K562 (cell line): Measurements from ENCODE around the gene MDC1. TPM values are rescaled to one million over a fixed set of nuclear protein-coding genes. Genes with fewer than 3 reads are reported as not detected.
A peak's percentile ranks its signal among the peaks of the same experiment; 100 is the strongest.

Source experiments
- BRD4 ChIP-seq: fragments of 200-600 bp; sonication (generic); IDR thresholded peaks from 2 replicates; pipeline ENCODE4 v1.6.1; 2017; ENCODE audit warnings: inconsistent platforms
- CSDE1 ChIP-seq, 2 experiments: fragments of 450-650 bp; IDR thresholded peaks; 2 replicates each; pipeline ENCODE4 v1.6.1; 2016; ENCODE audit warnings: mild to moderate bottlenecking in 1 of 2
- E2F8 ChIP-seq: fragments of 450-650 bp; IDR thresholded peaks from 2 replicates; pipeline ENCODE4 v1.7.1; 2018; ENCODE audit warnings: mild to moderate bottlenecking, low read depth; ENCODE audit not compliant: partially characterized antibody
- ETV1 ChIP-seq: fragments of 450-650 bp; conservative IDR thresholded peaks from 2 replicates; pipeline ENCODE4 v1.6.1; 2016; ENCODE audit warnings: missing genetic modification characterization, control low read depth, low read depth, missing compliant biosample characterization
- HDAC8 ChIP-seq: fragments of 450-650 bp; IDR thresholded peaks from 2 replicates; pipeline ENCODE4 v1.6.1; 2016; ENCODE audit warnings: mild to moderate bottlenecking, missing genetic modification characterization, moderate library complexity, missing compliant biosample characterization
- HLTF ChIP-seq: fragments of 450-650 bp; IDR thresholded peaks from 2 replicates; pipeline ENCODE4 v1.6.1; 2016
- LARP7 ChIP-seq: fragments of 450-650 bp; IDR thresholded peaks from 2 replicates; pipeline ENCODE4 v1.6.1; 2016
- MAFG ChIP-seq: fragments of 450-650 bp; conservative IDR thresholded peaks from 2 replicates; pipeline ENCODE4 v1.6.1; 2016; ENCODE audit warnings: missing genetic modification characterization, missing compliant biosample characterization
- MYC ChIP-seq, 2 experiments: fragments of 250-450 bp in 1 of 2; sonication (Bioruptor Pico) in 1 of 2; IDR thresholded peaks; 2 replicates each; pipeline versions ENCODE4 v1.5.1 to v1.6.1; 2012 to 2021; ENCODE audit warnings: low read depth in 2 of 2, borderline replicate concordance in 1 of 2, improper control_type of control experiment in 1 of 2, low read length in 1 of 2, mild to moderate bottlenecking in 1 of 2, moderate library complexity in 1 of 2
- NBN ChIP-seq: fragments of 450-650 bp; IDR thresholded peaks from 2 replicates; pipeline ENCODE4 v1.6.1; 2016; ENCODE audit warnings: low read depth, mild to moderate bottlenecking
- NR3C1 ChIP-seq: sonication (generic); formaldehyde crosslinking; IDR thresholded peaks from 2 replicates; pipeline ENCODE4 v1.8.1; 2022; ENCODE audit warnings: missing genetic modification reagents
- PHB ChIP-seq: fragments of 250-450 bp; sonication (Bioruptor Pico); IDR thresholded peaks from 2 replicates; pipeline ENCODE4 v1.5.0; 2021
- PYGO2 ChIP-seq: fragments of 450-650 bp; IDR thresholded peaks from 2 replicates; pipeline ENCODE4 v1.6.1; 2016; ENCODE audit warnings: mild to moderate bottlenecking, missing genetic modification characterization, moderate library complexity, missing compliant biosample characterization
- STAT6 ChIP-seq: sonication (generic); formaldehyde crosslinking; IDR thresholded peaks from 2 replicates; pipeline ENCODE4 v1.8.1; 2023; ENCODE audit warnings: mild to moderate bottlenecking, missing genetic modification reagents
- TAF15 ChIP-seq: fragments of 200-400 bp; formaldehyde crosslinking; IDR thresholded peaks from 2 replicates; pipeline ENCODE4 v1.6.1; 2017; ENCODE audit warnings: mild to moderate bottlenecking, low read depth, low read length, moderate library complexity
- TAF9B ChIP-seq: fragments of 450-650 bp; IDR thresholded peaks from 2 replicates; pipeline ENCODE4 v1.6.1; 2018; ENCODE audit warnings: mild to moderate bottlenecking; ENCODE audit not compliant: partially characterized antibody
- THRAP3 ChIP-seq: fragments of 450-650 bp; IDR thresholded peaks from 2 replicates; pipeline ENCODE4 v1.6.1; 2016; ENCODE audit warnings: mild to moderate bottlenecking, inconsistent platforms, borderline replicate concordance
- ZNF133 ChIP-seq: fragments of 250-450 bp; sonication (Bioruptor Pico); IDR thresholded peaks from 2 replicates; pipeline ENCODE4 v1.4.0; 2020; ENCODE audit warnings: mild to moderate bottlenecking
- ZNF143 ChIP-seq: sonication (generic); formaldehyde crosslinking; IDR thresholded peaks from 2 replicates; pipeline ENCODE4 v1.9.0; 2022; ENCODE audit warnings: mild to moderate bottlenecking, missing genetic modification reagents
- ZNF583 ChIP-seq: fragments of 250-450 bp; sonication (Bioruptor Pico); IDR thresholded peaks from 2 replicates; pipeline ENCODE4 v1.4.0; 2020
- ZNF589 ChIP-seq: fragments of 200-800 bp; sonication (Bioruptor generic); IDR thresholded peaks from 2 replicates; pipeline ENCODE4 v1.6.1; 2016; ENCODE audit warnings: low read depth, missing genetic modification characterization, missing compliant biosample characterization
- ZNF644 ChIP-seq: fragments of 200-800 bp; sonication (Bioruptor generic); IDR thresholded peaks from 2 replicates; pipeline ENCODE4 v1.6.1; 2016; ENCODE audit warnings: low read depth, missing genetic modification characterization, missing compliant biosample characterization
- ZNF695 ChIP-seq: fragments of 450-650 bp; formaldehyde crosslinking; IDR thresholded peaks from 2 replicates; pipeline ENCODE4 v1.4.0; 2020; ENCODE audit warnings: mild to moderate bottlenecking, moderate library complexity
- ZSCAN29 ChIP-seq: fragments of 450-650 bp; IDR thresholded peaks from 2 replicates; pipeline ENCODE4 v1.6.1; 2017
- polyA plus RNA-seq, 8 experiments: library from polyadenylated mRNA; depleted of rRNA in 4 of 8; stranded (reverse) in 5 of 8; unstranded in 3 of 8; fragments of >200 nt; fragmentation: Nextera tagmentation in 2 of 8; fragmentation: Illumina TruSeq in 1 of 8; extraction: Ambion mirVana in 2 of 8; extraction: Trizol in 1 of 8; gene quantifications; 2 replicates each; pipeline versions ENCODE4 v1.2.1 to v1.2.3, GENCODE V29; 2011 to 2014; ENCODE audit warnings: inconsistent platforms in 1 of 8, missing spikeins in 1 of 8
- total RNA-seq, 7 experiments: library from RNA; depleted of rRNA in 6 of 7; stranded (reverse); fragments of >200 nt in 6 of 7; fragmentation: Illumina TruSeq in 2 of 7; extraction: Trizol in 2 of 7; gene quantifications; 2 replicates each; pipeline versions ENCODE4 v1.2.1 to v1.2.3, GENCODE V29; 2011 to 2021; ENCODE audit warnings: low replicate concordance in 1 of 7
- TF ChIP-seq, protein P1 (sequence below): fragments of 250-450 bp; sonication (Bioruptor Pico); IDR thresholded peaks from 2 replicates; pipeline ENCODE4 v1.4.0; 2020; ENCODE audit warnings: mild to moderate bottlenecking, moderate library complexity

MDC1 gene
- total and polyA plus RNA-seq, 9 of the 15 experiments (the other 6 are each of a cell fraction or from before 2014, with no cell fraction given) = 8.2 to 114 (median 20.0) TPM

GRCh38 chr6:30716879-30717128, 277 bp downstream of the MDC1 start (continued):
- TF ChIP-seq, protein P1, sequence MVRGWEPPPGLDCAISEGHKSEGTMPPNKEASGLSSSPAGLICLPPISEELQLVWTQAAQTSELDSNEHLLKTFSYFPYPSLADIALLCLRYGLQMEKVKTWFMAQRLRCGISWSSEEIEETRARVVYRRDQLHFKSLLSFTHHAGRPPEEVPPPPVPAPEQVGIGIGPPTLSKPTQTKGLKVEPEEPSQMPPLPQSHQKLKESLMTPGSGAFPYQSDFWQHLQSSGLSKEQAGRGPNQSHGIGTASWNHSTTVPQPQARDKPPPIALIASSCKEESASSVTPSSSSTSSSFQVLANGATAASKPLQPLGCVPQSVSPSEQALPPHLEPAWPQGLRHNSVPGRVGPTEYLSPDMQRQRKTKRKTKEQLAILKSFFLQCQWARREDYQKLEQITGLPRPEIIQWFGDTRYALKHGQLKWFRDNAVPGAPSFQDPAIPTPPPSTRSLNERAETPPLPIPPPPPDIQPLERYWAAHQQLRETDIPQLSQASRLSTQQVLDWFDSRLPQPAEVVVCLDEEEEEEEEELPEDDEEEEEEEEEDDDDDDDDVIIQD (CRISPR knock-in tag) = no peak
- TF ChIP-seq ZNF644 (tag) (no peak; the same call in 1 of the 2 replicates), STAT6 (CRISPR knock-in tag) (no peak), THRAP3 (no peak), MYC (IDR thresholded peaks at IDR 0.05; ENCODE audit: low read depth, low read length) (no peak), MYC (CRISPR knock-in tag; IDR thresholded peaks at IDR 0.05; ENCODE audit: borderline replicate concordance, low read depth) (peak; percentile 91), LARP7 (peak; percentile 74; the same call in 1 of the 2 replicates), ZNF583 (no peak; the same call in 1 of the 2 replicates), NR3C1 (no peak), NBN (peak; percentile 17; the same call in 1 of the 2 replicates), TAF9B (peak; percentile 12), E2F8 (no peak), ZSCAN29 (0 out of 2 replicates have a peak, but pooled peaks have one; percentile 20), BRD4 (peak; percentile 97), PYGO2 (tag) (no peak), HLTF (peak; percentile 46; the same call in 1 of the 2 replicates), HDAC8 (tag) (peak; percentile 71; the same call in 1 of the 2 replicates), TAF15 (no peak), ZNF695 (CRISPR knock-in tag) (no peak), ZNF589 (CRISPR knock-in tag) (0 out of 2 replicates have a peak, but pooled peaks have one; percentile 37), ETV1 (peak; percentile 25; the same call in 1 of the 2 replicates), PHB (CRISPR knock-in tag) (peak; percentile 86), ZNF143 (peak; percentile 8; the same call in 1 of the 2 replicates), CSDE1 (IDR thresholded peaks at IDR 0.05) (0 out of 4 replicates have a peak, but pooled peaks of 1 of the 2 experiments have one; percentile 6), ZNF133 (CRISPR knock-in tag) (no peak), MAFG (tag) (no peak)
